Right forelimb (tissue), 1 donor: ENCODE data around the gene CGAS.
"Not testable (repeated sequence)": the region's sequence is repeated elsewhere in the genome, so short reads cannot be mapped to it uniquely, and the experiment has no call there.

Source experiments
- DNase-seq: peaks from one replicate; pipeline ENCODE4 v3.0.0-alpha.2; 2018

The CGAS gene

GRCh38 chr6:73394577-73395354 is 57.3 kb downstream of the CGAS start, which contains the start of gene DDX43:
Gene DDX43, plus strand, starts transcription at chr6:73394828. Its CDS starts 78 bp downstream, at chr6:73394906.
- peak; percentile 57 for DNase-seq

- DNase-seq, result no peak
These were observed 58.8 kb downstream of the CGAS start for GRCh38 chr6:73393278-73393677.

- DNase-seq, result not testable (repeated sequence)
These were observed 59.9 kb downstream of the CGAS start for GRCh38 chr6:73392188-73392587.

- no peak for DNase-seq
These were observed 60.4 kb downstream of the CGAS start for GRCh38 chr6:73391675-73392074.

- no peak for DNase-seq
These were observed 62.2 kb downstream of the CGAS start for GRCh38 chr6:73389854-73390253.

GRCh38 chr6:73388800-73389512 is 63.1 kb downstream of the CGAS start:
- peak; percentile 74 for DNase-seq

GRCh38 chr6:73388433-73388799 is 63.7 kb downstream of the CGAS start:
- no peak for DNase-seq

GRCh38 chr6:73382462-73383113 is 69.5 kb downstream of the CGAS start:
- no peak for DNase-seq

- DNase-seq, result not testable (repeated sequence)
These were observed 70.6 kb downstream of the CGAS start for GRCh38 chr6:73381531-73381930.

GRCh38 chr6:73377225-73377624 is 74.9 kb downstream of the CGAS start:
- no peak for DNase-seq

GRCh38 chr6:73375216-73375615 is 76.9 kb downstream of the CGAS start:
- DNase-seq, result no peak
